ENCODE results near the gene ZBTB16. TPM values are rescaled to one million over a fixed set of nuclear protein-coding genes. Genes with fewer than 3 reads are reported as not detected.

Gene ZBTB16
- total RNA-seq, 2 experiments from 2014 or later, result 3.0 to 4.6 TPM

GRCh38 chr11:114087025-114087424 lies 27.5 kb downstream of the ZBTB16 start:
- no peak for ATAC-seq
- Mint-ChIP-seq H3K27me3 (peaks cover 2% of the 10 kb centered on the region), H3K27ac (no peak overlapping the region)

GRCh38 chr11:114088216-114088615 lies 28.7 kb downstream of the ZBTB16 start:
- no peak overlapping the region for H3K27ac Mint-ChIP-seq
- H3K4me3 Mint-ChIP-seq, result no peak overlapping the region
- H3K36me3 Mint-ChIP-seq (ENCODE audit: low read depth), result no peaks in the 10 kb centered on the region
- intact Hi-C loops (cut with DNase I, micrococcal nuclease), result no loop called here
- POLR2A ChIA-PET, result no interaction called here
- peaks cover 18% of the 10 kb centered on the region for H3K4me1 Mint-ChIP-seq
- no peaks in the 10 kb centered on the region for H3K9me3 Mint-ChIP-seq (ENCODE audit: low read depth)
- peaks cover 2% of the 10 kb centered on the region for H3K27me3 Mint-ChIP-seq
- CTCF ChIA-PET, result no interaction called here
- ATAC-seq (no peak), DNase-seq (no peak)

More at GRCh38 chr11:114087025-114087424, 27.5 kb downstream of the ZBTB16 start:
- Mint-ChIP-seq H3K9me3 (ENCODE audit: low read depth) (no peaks in the 10 kb centered on the region), H3K4me1 (peaks cover 19% of the 10 kb centered on the region), H3K4me3 (no peak overlapping the region), H3K36me3 (ENCODE audit: low read depth) (no peaks in the 10 kb centered on the region)
- ChIA-PET CTCF (no interaction called here), POLR2A (no interaction called here)
- no peak for DNase-seq
- intact Hi-C loops (cut with DNase I, micrococcal nuclease), result no loop called here

GRCh38 chr11:114088836-114089235 lies 29.3 kb downstream of the ZBTB16 start:
- CTCF ChIA-PET, result no interaction called here
- intact Hi-C loops (cut with DNase I, micrococcal nuclease), result no loop called here

GRCh38 chr11:114089748-114090147 lies 30.2 kb downstream of the ZBTB16 start:
- H3K27ac Mint-ChIP-seq, result no peak overlapping the region
- ATAC-seq (no peak), DNase-seq (no peak)
- intact Hi-C loops (cut with DNase I, micrococcal nuclease), result no loop called here
- POLR2A ChIA-PET, result no interaction called here
- no peaks in the 10 kb centered on the region for H3K27me3 Mint-ChIP-seq
- peaks cover 3% of the 10 kb centered on the region for H3K36me3 Mint-ChIP-seq (ENCODE audit: low read depth)
- peaks cover 9% of the 10 kb centered on the region for H3K4me1 Mint-ChIP-seq
- H3K4me3 Mint-ChIP-seq, result no peak overlapping the region
- CTCF ChIA-PET, result no interaction called here
- H3K9me3 Mint-ChIP-seq (ENCODE audit: low read depth), result no peaks in the 10 kb centered on the region

More at GRCh38 chr11:114088836-114089235, 29.3 kb downstream of the ZBTB16 start:
- DNase-seq (no peak), ATAC-seq (no peak)
- POLR2A ChIA-PET, result no interaction called here
- Mint-ChIP-seq H3K4me1 (peaks cover 13% of the 10 kb centered on the region), H3K27ac (no peak overlapping the region), H3K4me3 (no peak overlapping the region), H3K36me3 (ENCODE audit: low read depth) (no peaks in the 10 kb centered on the region), H3K27me3 (peaks cover under 1% of the 10 kb centered on the region), H3K9me3 (ENCODE audit: low read depth) (no peaks in the 10 kb centered on the region)

GRCh38 chr11:114090225-114090910 lies 30.9 kb downstream of the ZBTB16 start:
- Mint-ChIP-seq H3K27ac (no peak overlapping the region), H3K27me3 (no peaks in the 10 kb centered on the region), H3K4me1 (peaks cover 8% of the 10 kb centered on the region), H3K9me3 (ENCODE audit: low read depth) (no peaks in the 10 kb centered on the region), H3K4me3 (no peak overlapping the region), H3K36me3 (ENCODE audit: low read depth) (peaks cover 3% of the 10 kb centered on the region)
- ATAC-seq (no peak), DNase-seq (no peak)
- intact Hi-C loops (cut with DNase I, micrococcal nuclease), result no loop called here
- ChIA-PET POLR2A (no interaction called here), CTCF (no interaction called here)

GRCh38 chr11:114090976-114091375 lies 31.5 kb downstream of the ZBTB16 start:
- no peak overlapping the region for H3K4me3 Mint-ChIP-seq
- H3K9me3 Mint-ChIP-seq (ENCODE audit: low read depth), result no peaks in the 10 kb centered on the region
- ATAC-seq (no peak), DNase-seq (no peak)
- POLR2A ChIA-PET, result no interaction called here
- no peak overlapping the region for H3K27ac Mint-ChIP-seq
- peaks cover 3% of the 10 kb centered on the region for H3K36me3 Mint-ChIP-seq (ENCODE audit: low read depth)
- intact Hi-C loops (cut with DNase I, micrococcal nuclease), result no loop called here
- CTCF ChIA-PET, result no interaction called here
- H3K4me1 Mint-ChIP-seq, result peaks cover 8% of the 10 kb centered on the region
- H3K27me3 Mint-ChIP-seq, result no peaks in the 10 kb centered on the region

- DNase-seq (no peak), ATAC-seq (no peak)
- intact Hi-C loops (cut with DNase I, micrococcal nuclease), result no loop called here
- H3K36me3 Mint-ChIP-seq (ENCODE audit: low read depth), result peaks cover 3% of the 10 kb centered on the region
- no peaks in the 10 kb centered on the region for H3K9me3 Mint-ChIP-seq (ENCODE audit: low read depth)
- H3K27me3 Mint-ChIP-seq, result no peaks in the 10 kb centered on the region
- no peak overlapping the region for H3K4me3 Mint-ChIP-seq
- no peak overlapping the region for H3K27ac Mint-ChIP-seq
- ChIA-PET POLR2A (no interaction called here), CTCF (no interaction called here)
- H3K4me1 Mint-ChIP-seq, result peaks cover 7% of the 10 kb centered on the region
Measured at GRCh38 chr11:114091516-114092397, 32.2 kb downstream of the ZBTB16 start.

- Mint-ChIP-seq H3K4me1 (peaks cover under 1% of the 10 kb centered on the region), H3K9me3 (ENCODE audit: low read depth) (no peaks in the 10 kb centered on the region), H3K4me3 (no peak overlapping the region), H3K27me3 (no peaks in the 10 kb centered on the region), H3K36me3 (ENCODE audit: low read depth) (peaks cover 3% of the 10 kb centered on the region), H3K27ac (no peak overlapping the region)
- CTCF ChIA-PET, result no interaction called here
- intact Hi-C loops (cut with DNase I, micrococcal nuclease), result no loop called here
- no peak for DNase-seq
- ATAC-seq, result no peak
- POLR2A ChIA-PET, result no interaction called here
Measured at GRCh38 chr11:114092478-114092877, 33.0 kb downstream of the ZBTB16 start.

- CTCF ChIA-PET, result no interaction called here
- no peaks in the 10 kb centered on the region for H3K4me1 Mint-ChIP-seq
- ATAC-seq, result no peak
- DNase-seq, result no peak
- intact Hi-C loops (cut with DNase I, micrococcal nuclease), result no loop called here
- H3K36me3 Mint-ChIP-seq (ENCODE audit: low read depth), result peaks cover 3% of the 10 kb centered on the region
- H3K9me3 Mint-ChIP-seq (ENCODE audit: low read depth), result no peaks in the 10 kb centered on the region
- H3K4me3 Mint-ChIP-seq, result no peak overlapping the region
- no peak overlapping the region for H3K27ac Mint-ChIP-seq
- POLR2A ChIA-PET, result no interaction called here
- H3K27me3 Mint-ChIP-seq, result no peaks in the 10 kb centered on the region
Measured at GRCh38 chr11:114092953-114093352, 33.4 kb downstream of the ZBTB16 start.

- ChIA-PET POLR2A (no interaction called here), CTCF (interaction anchor here (0.6 to 1.6 kb wide), 2 partner anchors 9 to 14 kb away, joined by 3 read pairs; no protein-coding TSS in a partner anchor)
- ATAC-seq (no peak), DNase-seq (no peak)
- Mint-ChIP-seq H3K4me1 (peaks cover 3% of the 10 kb centered on the region), H3K36me3 (ENCODE audit: low read depth) (peaks cover 3% of the 10 kb centered on the region), H3K27me3 (no peaks in the 10 kb centered on the region), H3K9me3 (ENCODE audit: low read depth) (no peaks in the 10 kb centered on the region), H3K4me3 (no peak overlapping the region), H3K27ac (no peak overlapping the region)
- intact Hi-C loops (cut with DNase I, micrococcal nuclease), result no loop called here
Measured at GRCh38 chr11:114094516-114094915, 35.0 kb downstream of the ZBTB16 start.

- ChIA-PET POLR2A (no interaction called here), CTCF (interaction anchor here (0.7 to 1.0 kb wide), 3 partner anchors 13 to 336 kb away, joined by 3 read pairs; no protein-coding TSS in a partner anchor)
- intact Hi-C loops (cut with DNase I, micrococcal nuclease), result no loop called here
Measured at GRCh38 chr11:114095899-114096298, 36.4 kb downstream of the ZBTB16 start.

GRCh38 chr11:114097832-114098231 lies 38.3 kb downstream of the ZBTB16 start:
- ATAC-seq, result no peak
- CTCF ChIA-PET, result interaction anchor here (0.5 kb wide), 1 partner anchor 166 kb away, joined by 3 read pairs; no protein-coding TSS in a partner anchor
- intact Hi-C loops (cut with DNase I, micrococcal nuclease), result no loop called here
- H3K36me3 Mint-ChIP-seq (ENCODE audit: low read depth), result peaks cover 3% of the 10 kb centered on the region
- H3K27me3 Mint-ChIP-seq, result no peaks in the 10 kb centered on the region
- H3K4me3 Mint-ChIP-seq, result no peak overlapping the region
- no peaks in the 10 kb centered on the region for H3K9me3 Mint-ChIP-seq (ENCODE audit: low read depth)
- H3K4me1 Mint-ChIP-seq, result peaks cover 15% of the 10 kb centered on the region
- no peak overlapping the region for H3K27ac Mint-ChIP-seq
- no peak for DNase-seq
- POLR2A ChIA-PET, result no interaction called here

More at GRCh38 chr11:114095899-114096298, 36.4 kb downstream of the ZBTB16 start:
- no peaks in the 10 kb centered on the region for H3K27me3 Mint-ChIP-seq
- peaks cover 3% of the 10 kb centered on the region for H3K36me3 Mint-ChIP-seq (ENCODE audit: low read depth)
- H3K4me1 Mint-ChIP-seq, result peaks cover 5% of the 10 kb centered on the region
- no peak overlapping the region for H3K4me3 Mint-ChIP-seq
- no peaks in the 10 kb centered on the region for H3K9me3 Mint-ChIP-seq (ENCODE audit: low read depth)
- H3K27ac Mint-ChIP-seq, result no peak overlapping the region
- no peak for ATAC-seq
- DNase-seq, result no peak
